ENCODE results near the gene CD300LF. TPM values are rescaled to one million over a fixed set of nuclear protein-coding genes. Genes with fewer than 3 reads are reported as not detected.

The CD300LF gene
- total RNA-seq, 1 experiment from 2014 or later, result not detected

DNA sequence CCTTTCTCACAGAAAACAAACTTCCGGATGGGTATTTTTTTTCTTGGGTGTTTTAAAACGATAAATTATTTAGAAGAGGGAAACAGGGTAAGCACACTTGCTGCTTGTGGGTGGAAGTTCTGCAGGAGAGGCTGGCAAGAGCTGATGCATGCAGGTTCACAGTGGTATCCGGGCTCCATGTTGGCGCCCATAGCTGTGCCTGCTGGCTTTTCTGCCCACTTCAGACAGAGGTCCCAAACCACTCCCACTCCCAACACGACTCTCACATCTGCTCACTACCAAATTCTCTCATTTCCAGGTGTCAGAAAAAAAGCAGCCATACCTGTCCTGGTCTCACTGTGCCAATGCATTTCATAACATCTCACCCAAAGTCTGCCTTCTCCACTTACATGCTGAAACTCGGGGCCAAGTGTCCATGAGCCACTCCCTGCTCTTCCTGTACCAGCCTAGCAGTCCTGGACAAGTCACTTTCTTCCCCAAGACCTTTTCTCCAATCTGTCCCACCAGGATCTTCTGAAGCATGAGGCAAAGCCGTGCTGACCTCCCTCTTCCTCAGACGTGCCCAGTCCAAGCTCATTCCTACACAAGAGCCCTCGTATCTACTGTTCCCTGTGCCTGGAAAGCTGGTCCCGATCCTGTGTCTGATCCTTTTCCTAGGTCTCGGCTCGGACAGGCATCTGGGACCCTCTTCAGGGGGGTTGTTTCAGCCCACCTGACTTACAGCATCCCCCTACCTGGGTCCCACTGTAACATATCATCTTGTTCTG is 1.5 kb downstream of the CD300LF start (continued):
- TF ChIP-seq, protein P1, sequence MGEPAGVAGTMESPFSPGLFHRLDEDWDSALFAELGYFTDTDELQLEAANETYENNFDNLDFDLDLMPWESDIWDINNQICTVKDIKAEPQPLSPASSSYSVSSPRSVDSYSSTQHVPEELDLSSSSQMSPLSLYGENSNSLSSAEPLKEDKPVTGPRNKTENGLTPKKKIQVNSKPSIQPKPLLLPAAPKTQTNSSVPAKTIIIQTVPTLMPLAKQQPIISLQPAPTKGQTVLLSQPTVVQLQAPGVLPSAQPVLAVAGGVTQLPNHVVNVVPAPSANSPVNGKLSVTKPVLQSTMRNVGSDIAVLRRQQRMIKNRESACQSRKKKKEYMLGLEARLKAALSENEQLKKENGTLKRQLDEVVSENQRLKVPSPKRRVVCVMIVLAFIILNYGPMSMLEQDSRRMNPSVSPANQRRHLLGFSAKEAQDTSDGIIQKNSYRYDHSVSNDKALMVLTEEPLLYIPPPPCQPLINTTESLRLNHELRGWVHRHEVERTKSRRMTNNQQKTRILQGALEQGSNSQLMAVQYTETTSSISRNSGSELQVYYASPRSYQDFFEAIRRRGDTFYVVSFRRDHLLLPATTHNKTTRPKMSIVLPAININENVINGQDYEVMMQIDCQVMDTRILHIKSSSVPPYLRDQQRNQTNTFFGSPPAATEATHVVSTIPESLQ (CRISPR knock-in tag; IDR thresholded peaks at IDR 0.05), result no peak
- TF ChIP-seq KAT7 (CRISPR knock-in tag; IDR thresholded peaks at IDR 0.05; ENCODE audit: borderline replicate concordance) (no peak), ZNF121 (CRISPR knock-in tag; IDR thresholded peaks at IDR 0.05) (no peak)
- TF ChIP-seq, protein P2, sequence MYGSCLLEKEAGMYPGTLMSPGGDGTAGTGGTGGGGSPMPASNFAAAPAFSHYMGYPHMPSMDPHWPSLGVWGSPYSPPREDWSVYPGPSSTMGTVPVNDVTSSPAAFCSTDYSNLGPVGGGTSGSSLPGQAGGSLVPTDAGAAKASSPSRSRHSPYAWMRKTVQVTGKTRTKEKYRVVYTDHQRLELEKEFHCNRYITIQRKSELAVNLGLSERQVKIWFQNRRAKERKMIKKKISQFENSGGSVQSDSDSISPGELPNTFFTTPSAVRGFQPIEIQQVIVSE (CRISPR knock-in tag; IDR thresholded peaks at IDR 0.05; ENCODE audit: borderline replicate concordance), result no peak

DNA sequence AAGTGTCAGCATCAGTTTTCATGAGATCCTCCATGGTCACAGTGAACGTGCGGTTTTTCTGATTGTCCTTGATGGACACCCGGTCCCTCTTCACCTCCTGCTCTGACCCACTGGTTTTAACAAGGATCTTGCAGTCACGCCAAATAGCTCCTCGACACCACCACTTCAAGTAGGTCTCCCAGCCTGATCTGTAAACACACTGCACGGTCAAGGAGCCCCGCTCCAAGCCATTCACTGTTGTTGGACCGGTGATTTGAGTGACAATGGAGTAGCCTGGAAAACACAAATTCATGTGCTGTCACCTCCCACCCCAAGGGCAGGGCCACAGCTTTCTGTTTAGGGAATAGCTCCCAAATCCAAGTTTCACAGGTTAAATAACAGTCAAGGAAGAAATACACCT is 8.2 kb downstream of the CD300LF start:
- Mint-ChIP-seq H3K4me1 (no peaks in the 10 kb centered on the region), H3K27me3 (ENCODE audit: low read depth) (peaks cover 11% of the 10 kb centered on the region), H3K36me3 (no peaks in the 10 kb centered on the region), H3K4me3 (no peak overlapping the region), H3K27ac (no peak overlapping the region), H3K9me3 (peaks cover 6% of the 10 kb centered on the region; the same call in 1 of the 2 replicates)
- POLR2A ChIA-PET, result no interaction called here
- ATAC-seq, result no peak
- DNase-seq (ENCODE audit: low spot score), result no peak
- CTCF ChIA-PET, result interaction anchor here (0.5 to 0.6 kb wide), 2 partner anchors 25 to 336 kb away, joined by 3 to 4 read pairs; no protein-coding TSS in a partner anchor
- no peak for TF ChIP-seq IRF2 (CRISPR knock-in tag; IDR thresholded peaks at IDR 0.05; ENCODE audit: borderline replicate concordance, low read depth)
- TF ChIP-seq EMX1 (CRISPR knock-in tag; IDR thresholded peaks at IDR 0.05), result no peak
- TF ChIP-seq, protein P3, sequence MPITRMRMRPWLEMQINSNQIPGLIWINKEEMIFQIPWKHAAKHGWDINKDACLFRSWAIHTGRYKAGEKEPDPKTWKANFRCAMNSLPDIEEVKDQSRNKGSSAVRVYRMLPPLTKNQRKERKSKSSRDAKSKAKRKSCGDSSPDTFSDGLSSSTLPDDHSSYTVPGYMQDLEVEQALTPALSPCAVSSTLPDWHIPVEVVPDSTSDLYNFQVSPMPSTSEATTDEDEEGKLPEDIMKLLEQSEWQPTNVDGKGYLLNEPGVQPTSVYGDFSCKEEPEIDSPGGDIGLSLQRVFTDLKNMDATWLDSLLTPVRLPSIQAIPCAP (CRISPR knock-in tag; IDR thresholded peaks at IDR 0.05), result no peak
- no peak for TF ChIP-seq TCF7 (CRISPR knock-in tag; IDR thresholded peaks at IDR 0.05; ENCODE audit: low read depth)
- no peak for TF ChIP-seq GTF2I (CRISPR knock-in tag; conservative IDR thresholded peaks at IDR 0.05)

DNA sequence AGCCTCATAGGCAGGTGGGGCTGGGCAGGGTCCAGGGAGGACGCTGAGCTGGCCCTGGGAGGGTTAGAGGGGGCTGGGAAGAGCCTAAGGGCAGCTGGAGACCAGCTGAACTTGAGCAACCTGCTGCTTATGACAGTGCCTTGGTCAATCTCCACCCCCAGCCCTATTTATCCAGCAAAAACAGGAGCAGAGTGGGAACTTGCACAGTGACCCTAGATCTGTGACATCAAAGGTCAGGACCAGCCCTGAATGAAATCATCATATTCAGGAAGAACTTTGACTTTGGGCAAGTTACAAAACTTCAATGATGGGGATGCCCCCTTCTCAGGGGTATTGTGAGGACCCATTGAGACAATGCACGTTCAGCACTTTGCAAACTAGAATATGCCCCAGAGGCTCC is 9.4 kb downstream of the CD300LF start:
- Mint-ChIP-seq H3K27me3 (ENCODE audit: low read depth) (peaks cover 11% of the 10 kb centered on the region), H3K4me1 (no peaks in the 10 kb centered on the region), H3K4me3 (no peak overlapping the region), H3K9me3 (peaks cover 6% of the 10 kb centered on the region; the same call in 1 of the 2 replicates), H3K27ac (no peak overlapping the region), H3K36me3 (no peaks in the 10 kb centered on the region)
- TF ChIP-seq, protein P4, sequence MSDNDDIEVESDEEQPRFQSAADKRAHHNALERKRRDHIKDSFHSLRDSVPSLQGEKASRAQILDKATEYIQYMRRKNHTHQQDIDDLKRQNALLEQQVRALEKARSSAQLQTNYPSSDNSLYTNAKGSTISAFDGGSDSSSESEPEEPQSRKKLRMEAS (CRISPR knock-in tag; IDR thresholded peaks at IDR 0.05), result no peak
- TF ChIP-seq, protein P5, sequence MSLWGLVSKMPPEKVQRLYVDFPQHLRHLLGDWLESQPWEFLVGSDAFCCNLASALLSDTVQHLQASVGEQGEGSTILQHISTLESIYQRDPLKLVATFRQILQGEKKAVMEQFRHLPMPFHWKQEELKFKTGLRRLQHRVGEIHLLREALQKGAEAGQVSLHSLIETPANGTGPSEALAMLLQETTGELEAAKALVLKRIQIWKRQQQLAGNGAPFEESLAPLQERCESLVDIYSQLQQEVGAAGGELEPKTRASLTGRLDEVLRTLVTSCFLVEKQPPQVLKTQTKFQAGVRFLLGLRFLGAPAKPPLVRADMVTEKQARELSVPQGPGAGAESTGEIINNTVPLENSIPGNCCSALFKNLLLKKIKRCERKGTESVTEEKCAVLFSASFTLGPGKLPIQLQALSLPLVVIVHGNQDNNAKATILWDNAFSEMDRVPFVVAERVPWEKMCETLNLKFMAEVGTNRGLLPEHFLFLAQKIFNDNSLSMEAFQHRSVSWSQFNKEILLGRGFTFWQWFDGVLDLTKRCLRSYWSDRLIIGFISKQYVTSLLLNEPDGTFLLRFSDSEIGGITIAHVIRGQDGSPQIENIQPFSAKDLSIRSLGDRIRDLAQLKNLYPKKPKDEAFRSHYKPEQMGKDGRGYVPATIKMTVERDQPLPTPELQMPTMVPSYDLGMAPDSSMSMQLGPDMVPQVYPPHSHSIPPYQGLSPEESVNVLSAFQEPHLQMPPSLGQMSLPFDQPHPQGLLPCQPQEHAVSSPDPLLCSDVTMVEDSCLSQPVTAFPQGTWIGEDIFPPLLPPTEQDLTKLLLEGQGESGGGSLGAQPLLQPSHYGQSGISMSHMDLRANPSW (CRISPR knock-in tag; conservative IDR thresholded peaks at IDR 0.05; ENCODE audit: low read depth), result no peak
- TF ChIP-seq, protein P6, sequence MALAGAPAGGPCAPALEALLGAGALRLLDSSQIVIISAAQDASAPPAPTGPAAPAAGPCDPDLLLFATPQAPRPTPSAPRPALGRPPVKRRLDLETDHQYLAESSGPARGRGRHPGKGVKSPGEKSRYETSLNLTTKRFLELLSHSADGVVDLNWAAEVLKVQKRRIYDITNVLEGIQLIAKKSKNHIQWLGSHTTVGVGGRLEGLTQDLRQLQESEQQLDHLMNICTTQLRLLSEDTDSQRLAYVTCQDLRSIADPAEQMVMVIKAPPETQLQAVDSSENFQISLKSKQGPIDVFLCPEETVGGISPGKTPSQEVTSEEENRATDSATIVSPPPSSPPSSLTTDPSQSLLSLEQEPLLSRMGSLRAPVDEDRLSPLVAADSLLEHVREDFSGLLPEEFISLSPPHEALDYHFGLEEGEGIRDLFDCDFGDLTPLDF (CRISPR knock-in tag; IDR thresholded peaks at IDR 0.05), result no peak
- TF ChIP-seq, protein P7, sequence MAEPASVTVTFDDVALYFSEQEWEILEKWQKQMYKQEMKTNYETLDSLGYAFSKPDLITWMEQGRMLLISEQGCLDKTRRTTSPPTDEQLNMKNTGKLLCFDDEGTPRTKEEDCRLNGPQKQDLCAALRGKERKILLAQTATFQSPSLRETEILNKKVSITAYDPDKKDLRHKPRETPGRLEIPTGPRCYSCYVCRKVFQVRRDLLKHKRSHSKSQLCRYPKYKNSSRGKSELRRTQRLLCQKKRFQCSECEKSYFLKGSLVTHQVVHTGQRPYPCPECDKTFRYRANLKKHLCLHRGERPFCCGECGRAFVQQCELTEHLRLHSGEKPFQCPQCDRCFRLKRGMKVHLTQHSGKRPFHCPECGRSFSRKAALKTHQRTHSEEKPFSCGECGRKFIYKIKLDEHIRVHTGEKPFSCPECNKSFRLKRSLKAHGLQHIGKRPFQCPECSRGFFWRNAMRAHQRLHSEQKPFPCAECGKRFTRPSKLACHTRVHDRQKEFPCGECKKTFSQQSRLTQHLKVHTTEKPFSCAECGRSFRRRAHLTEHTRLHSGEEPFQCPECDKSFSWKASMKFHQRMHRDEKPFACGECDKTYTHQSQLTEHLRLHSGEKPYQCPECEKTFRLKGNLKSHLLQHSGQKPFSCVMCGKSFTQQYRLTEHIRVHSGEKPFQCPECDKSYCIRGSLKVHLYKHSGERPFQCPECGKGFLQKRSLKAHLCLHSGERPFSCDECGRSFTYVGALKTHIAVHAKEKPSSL (CRISPR knock-in tag; conservative IDR thresholded peaks at IDR 0.05), result no peak
- TF ChIP-seq CREM (CRISPR knock-in tag; IDR thresholded peaks at IDR 0.05) (no peak), TCF7 (CRISPR knock-in tag; IDR thresholded peaks at IDR 0.05; ENCODE audit: low read depth) (no peak)
- CTCF ChIA-PET, result interaction anchor here (1.0 kb wide), 1 partner anchor 33 kb away, joined by 5 read pairs; no protein-coding TSS in a partner anchor
- ATAC-seq (no peak), DNase-seq (ENCODE audit: low spot score) (no peak)
- POLR2A ChIA-PET, result no interaction called here
